NCI-H2171 treated with DMSO at 0.1 percent for 48 hours (cell line): ENCODE data around the gene GRIK4.
A peak's percentile ranks its signal among the peaks of the same experiment; 100 is the strongest.

Experiments used
- DNase-seq: peaks from one replicate; lab custom pipeline; 2025; lab: John Stamatoyannopoulos, UW

GRIK4 gene

DNA sequence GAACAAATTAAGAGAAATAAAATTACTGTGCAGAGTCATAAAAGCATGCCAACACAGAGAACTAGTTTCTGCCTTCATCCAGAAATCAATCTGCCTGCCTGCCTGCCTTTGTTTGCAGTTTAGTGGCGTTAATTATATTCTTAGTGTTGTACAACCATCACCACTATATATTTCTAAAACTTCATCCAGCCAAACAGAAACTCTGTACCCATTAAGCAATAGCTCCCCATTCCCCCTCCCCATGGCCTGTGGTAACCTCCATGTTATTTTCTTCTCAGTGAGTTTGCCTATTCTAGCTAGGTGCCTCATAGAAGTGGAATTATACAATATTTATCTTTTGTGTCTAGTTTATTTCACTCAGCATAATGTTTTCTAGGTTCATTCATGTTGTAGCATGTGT is 329.1 kb downstream of the GRIK4 start:
- DNase-seq, result no peak

DNA sequence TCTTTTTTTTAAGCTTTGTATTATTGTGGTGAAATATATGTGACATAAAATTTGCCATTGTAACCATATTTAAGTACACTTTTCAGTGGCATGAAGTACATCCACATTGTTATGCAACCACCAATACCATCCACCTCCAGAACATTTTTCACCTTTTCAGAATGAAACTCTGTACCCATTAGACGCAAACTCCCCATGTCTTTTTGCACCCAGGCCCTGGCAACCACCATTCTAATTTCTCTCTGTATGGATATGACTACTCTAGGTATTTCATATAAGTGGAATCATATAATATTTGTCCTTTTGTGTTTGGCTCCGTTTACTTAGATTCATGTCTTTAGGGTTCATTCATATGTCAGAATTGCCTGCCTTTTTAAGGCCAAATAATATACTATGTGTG is 329.5 kb downstream of the GRIK4 start:
- no peak for DNase-seq

DNA sequence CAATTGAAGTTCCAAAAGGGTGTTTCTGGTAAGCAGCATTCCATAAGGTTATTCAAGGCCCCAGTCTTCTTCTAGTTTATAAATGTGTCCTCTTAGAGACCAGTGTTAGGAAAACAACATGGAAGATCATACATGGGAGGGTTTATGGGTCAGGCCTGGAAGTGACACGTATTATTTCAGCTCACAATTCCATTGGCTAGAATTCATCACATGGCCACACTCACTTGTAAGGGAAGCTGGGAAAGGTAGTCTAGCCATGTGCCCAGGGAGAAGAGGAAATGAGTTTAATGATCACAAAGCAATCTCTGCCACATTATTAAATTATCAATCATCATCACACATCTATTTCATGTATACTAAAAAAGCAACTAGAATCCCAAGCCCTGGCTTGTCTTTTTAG is 330.6 kb downstream of the GRIK4 start:
- DNase-seq, result peak; percentile 10

DNA sequence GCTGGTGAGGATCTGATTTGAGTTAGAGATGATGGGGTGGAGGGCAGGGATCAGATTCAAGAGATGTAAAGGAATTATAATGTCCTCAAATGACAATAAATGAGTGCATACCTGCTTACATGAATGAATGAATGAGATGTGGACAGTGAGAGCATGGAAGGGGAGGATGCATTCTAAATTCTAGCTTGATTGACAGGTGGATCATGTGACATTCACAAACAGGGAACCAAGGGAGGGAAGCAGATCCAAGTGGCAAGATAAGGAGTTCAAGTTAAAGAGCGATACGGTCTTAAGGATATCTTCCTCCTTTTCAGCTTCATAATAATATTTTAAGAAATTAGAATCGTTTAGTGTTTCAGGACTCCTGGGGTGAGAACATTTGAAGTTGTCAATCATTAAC is 341.9 kb downstream of the GRIK4 start:
- no peak for DNase-seq

DNA sequence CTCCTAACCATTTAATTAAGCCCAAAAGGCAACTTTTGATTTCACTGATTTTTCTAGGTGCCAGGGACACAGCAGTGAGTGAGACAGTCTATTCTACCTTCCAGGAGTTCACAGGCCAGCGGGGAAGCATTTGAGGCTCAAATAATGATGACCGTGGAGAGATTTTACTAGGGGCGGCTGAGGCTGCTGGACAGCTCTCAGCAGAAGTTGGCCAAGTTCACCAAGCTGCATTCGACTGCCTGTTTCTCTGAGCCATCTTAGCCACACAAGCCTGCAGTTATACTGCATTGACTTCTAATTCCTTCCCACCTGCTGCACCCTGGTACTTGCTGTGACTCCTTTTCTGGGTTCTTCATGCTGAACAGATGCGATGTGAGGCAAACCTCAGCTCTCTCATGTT is 343.4 kb downstream of the GRIK4 start:
- DNase-seq, result no peak

DNA sequence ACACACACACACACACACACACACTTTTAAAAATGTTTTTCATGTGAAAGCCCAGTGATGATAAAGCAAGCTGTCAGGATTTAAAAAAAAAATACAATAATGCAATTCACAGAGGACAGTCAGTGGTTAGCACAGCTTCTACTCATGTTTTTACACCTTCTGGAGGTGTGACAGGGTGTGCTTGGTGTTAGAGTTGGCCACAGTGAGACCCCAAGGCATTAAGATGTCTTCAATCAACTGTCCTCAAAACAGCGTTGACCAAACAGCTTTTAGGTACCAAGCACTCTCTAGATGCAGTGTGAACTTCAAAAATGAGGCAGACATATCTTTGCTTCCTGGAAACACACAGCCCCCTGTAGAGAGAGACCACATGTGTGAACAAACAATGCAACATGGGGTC is 346.0 kb downstream of the GRIK4 start:
- no peak for DNase-seq

DNA sequence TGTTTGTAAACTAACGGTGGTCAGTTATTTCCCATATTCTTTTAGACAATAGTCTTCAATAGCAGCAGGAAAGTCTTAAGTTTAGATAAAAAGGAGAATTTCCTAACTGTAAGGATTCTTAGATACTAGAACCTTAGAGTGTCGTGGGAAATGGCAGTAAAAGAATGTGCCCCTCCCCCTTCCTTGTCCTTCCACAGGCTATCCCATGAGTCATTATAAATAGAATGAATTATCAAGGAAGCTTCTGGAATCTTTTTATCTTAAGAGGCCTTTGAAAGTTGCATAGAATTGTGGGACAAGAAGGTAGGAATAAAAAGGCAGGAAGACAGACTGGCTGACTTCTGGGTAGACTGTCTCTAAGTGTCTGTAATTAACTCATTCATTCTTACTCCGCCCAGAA is 347.2 kb downstream of the GRIK4 start:
- no peak for DNase-seq

DNA sequence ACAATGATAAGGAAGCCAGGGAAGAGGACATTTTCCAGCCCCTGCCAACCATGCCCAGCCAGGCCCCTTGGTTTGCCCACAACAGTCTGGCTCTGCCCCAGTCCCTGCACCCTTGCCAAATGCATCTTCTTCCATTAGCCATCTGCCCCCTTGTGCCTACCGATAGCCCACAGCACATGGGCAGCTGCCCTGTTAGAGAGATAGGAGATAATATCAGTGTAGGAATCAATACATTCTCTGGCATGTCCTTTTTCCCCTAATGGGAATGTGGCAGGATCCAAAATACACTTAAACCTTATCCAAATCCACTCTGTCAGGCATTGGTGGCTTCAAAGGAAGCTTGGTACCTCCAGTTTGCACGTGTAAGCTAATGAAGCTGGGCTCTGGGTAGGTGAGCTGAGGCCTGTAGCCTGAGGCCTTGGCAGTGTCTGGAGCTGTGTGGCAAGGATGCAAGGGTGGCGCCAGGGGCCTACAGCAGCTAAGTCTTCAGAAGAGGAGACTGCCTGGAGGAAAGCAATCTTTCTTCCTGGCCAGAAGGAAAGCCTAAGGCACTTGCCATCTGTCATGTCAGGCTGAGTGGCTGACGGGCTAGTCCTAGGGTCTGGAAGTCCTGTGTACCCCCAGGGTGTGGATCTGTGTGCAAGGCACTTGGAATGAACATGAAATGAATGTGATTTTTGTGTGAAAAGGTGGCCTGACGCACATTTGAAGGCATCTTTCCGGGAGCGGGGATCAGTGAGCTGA is 348.2 kb downstream of the GRIK4 start:
- DNase-seq, result no peak

DNA sequence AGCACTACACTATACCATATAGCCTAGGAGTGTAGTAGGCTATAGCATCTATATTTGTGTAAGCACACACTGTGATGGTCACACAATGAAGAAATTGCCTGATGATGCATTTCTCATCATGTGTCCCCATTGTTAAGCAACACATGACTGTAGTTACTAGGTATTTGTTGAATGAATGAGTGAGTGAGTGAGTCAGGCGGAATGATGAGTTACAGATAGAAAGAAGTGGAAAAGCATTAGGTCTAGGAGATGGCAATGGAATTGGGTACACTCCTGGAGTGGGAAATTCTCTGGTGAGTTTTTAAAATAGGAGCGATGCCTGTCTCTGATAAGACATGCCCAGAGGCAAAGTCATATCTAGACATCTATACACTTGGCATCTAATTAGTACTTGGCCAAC is 351.8 kb downstream of the GRIK4 start:
- DNase-seq, result no peak

DNA sequence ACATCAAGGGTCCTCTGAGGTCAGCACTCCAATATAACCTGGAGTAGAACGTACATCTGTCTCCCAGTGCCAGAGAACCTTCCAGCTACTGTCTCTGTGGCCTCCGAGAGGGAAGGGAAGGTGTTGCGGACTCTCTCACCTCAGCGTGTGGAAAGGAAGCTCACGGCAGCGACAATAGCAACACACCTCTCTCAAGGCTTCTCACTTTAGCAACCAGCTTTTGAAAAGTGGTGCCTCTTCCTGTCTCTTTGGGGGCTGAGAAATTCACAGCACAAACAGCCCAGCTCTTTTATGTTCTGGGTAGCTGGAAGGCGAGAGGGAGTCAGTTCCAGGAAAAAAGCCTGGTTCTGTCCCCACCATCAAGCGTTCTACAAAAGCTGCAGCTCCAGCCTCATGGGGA is 355.5 kb downstream of the GRIK4 start:
- DNase-seq, result no peak

DNA sequence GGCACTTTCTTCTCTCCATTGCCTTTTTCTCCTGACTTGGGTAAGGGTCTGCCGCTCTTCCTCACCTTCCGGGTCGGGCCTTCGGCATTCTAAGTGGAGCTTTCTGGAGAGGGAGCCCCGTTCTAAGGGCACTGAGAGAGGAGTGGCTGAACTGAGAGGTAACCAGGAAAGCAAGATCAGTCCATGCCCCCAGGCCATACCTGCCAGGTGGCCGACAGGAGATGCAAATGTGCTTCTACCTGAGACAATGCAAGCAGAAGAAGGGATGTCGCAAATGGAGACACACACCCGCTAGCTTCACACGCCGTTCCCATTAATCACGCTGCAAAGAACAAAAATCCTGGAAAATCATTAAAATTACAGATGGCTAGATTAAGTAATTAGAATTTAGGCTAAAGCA is 356.0 kb downstream of the GRIK4 start:
- no peak for DNase-seq

DNA sequence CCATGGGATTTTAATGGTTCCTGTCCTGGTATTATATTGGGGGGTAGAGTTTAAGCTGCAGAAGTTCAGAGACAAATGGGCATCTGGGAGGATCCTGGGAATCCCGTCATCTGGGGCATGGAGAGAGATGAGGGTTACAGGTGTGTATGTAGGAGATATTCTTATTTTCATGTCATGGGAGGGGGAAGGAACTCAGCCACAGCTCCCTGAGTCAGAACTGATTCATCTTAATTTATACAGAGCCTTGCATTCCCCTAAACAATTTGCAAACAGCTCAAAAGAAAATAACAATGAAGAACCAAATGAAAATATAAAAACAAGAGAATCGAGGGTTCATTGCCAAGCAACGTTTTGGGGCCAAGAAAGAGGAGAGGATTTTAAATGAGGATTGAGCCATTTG is 356.4 kb downstream of the GRIK4 start:
- no peak for DNase-seq

DNA sequence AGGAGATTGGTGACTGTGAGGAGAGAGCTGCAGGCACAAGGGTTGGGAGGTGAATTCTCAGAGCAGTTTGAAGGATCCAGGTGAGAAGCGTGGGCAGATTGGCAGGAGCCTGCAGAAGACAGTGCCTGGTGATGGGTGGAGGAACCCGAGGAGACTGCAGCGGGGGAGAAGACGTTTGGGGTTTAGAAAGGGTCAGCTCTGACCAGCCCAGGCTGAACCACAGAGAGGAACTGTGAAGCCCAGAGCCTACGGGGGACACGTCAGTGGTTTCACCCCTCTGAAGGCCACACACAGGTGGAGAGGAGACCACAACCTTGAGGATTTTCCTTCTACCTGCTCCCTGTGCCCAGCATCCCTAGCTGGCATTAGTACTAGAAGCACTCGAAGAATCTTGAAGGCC is 357.5 kb downstream of the GRIK4 start:
- DNase-seq, result no peak

DNA sequence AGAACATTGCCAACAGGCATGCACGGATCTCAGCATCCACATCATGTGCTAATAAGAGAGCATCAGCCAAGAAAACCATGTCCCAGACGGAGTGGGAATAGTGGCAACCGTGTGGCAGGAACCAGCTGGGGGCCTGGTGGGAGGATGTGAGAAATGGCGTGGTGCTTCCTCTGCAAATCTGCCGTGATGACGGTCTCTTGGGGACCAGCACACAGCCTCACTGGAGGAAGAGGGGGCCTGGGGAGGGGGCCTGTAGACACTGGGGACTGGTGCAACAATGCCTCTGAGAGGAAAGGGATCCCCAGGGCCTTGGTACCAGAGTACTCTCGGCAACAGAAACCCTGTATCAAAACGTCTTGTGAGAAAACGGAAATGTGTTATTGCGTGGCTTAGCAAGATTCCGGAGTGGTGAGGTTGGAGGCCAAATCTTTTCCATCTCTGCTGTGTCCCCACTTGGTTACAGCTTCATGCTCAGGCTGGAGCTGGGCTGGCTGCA is 358.0 kb downstream of the GRIK4 start:
- DNase-seq, result no peak

DNA sequence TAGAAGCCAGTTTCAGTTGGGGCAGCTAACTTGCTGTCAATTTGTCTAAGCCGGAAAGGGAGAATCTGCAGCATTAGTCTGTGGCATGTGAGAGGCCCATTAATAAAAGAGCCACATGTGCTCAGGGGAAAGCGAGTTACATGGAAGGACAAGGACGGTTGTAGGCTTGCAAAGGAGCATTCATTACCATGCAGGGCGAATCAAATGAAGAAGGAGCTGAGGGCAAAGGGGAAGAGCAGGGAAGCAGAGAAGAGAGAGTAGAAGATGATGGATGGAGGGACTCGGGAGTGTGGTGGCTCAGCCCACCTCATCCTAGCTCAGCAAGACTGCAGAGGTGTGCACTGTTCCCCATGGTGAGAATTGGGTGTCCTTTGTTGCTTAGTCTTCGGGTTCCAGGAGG is 359.6 kb downstream of the GRIK4 start:
- DNase-seq, result no peak

DNA sequence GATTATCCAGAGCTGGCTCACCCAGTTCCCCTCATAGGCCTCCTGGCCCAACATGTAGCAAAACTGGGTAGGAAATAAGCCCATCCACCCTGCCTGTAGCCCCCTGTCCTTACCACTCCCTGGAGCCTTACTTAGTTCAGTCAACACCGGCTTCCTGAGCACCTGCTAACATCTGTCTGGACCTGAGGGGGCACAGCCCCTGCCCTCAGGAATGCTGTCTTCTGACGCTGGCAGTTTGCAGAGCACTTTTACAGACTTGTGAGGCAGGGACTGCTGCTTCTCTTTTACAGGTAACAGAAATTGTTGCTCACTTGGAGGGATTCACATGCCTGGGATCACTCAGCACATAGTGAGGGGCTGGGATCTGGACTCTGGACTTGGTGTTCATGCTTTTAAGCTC is 360.4 kb downstream of the GRIK4 start:
- no peak for DNase-seq

DNA sequence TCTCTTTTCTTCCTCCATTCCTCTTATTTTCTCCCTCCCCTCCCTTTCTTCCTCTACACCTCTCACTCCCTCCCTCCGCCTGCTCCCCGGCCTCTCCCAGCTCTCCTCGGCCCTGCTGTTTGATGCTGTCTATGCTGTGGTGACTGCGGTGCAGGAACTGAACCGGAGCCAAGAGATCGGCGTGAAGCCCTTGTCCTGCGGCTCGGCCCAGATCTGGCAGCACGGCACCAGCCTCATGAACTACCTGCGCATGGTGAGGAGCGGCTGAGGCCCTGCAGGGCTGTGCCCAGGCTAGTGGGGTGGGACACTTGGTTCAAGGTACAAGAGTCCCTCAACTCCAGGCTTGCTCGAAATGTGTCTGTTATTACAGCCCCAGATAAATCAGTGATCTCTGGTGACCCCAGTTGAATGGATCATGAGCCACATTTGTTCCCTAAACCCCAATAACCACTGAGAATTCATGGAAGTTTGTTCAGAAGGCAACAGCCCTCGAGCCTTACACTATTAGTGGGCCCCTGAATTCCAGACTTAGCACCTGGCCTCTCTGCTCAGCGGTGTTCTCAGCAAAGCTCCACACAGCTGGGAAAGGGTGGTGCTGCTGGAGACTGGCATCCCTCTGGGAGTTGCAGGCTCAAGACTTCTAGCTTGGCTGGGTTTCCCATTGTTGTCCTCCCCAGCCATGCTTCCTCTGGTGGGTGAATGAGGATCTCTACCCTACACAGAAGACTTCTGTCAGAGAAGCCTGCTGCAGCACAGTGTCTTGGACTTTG is 362.6 kb downstream of the GRIK4 start:
- no peak for DNase-seq

DNA sequence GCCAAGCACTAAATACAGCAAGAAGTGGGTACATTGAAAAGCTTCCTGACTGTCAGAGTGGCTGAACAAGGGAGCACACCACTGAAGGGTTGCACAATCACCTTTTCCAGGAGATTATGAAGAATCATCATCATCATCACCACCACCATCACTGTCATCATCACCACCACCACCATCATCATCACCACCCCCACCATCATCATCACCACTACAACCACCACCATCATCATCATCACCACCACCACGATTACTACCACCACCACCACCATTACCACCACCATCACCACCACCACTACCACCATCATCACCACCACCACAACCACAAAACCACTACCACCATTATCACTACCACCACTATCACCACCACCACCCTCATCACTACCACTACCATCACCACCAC is 364.4 kb downstream of the GRIK4 start:
- DNase-seq, result no peak

DNA sequence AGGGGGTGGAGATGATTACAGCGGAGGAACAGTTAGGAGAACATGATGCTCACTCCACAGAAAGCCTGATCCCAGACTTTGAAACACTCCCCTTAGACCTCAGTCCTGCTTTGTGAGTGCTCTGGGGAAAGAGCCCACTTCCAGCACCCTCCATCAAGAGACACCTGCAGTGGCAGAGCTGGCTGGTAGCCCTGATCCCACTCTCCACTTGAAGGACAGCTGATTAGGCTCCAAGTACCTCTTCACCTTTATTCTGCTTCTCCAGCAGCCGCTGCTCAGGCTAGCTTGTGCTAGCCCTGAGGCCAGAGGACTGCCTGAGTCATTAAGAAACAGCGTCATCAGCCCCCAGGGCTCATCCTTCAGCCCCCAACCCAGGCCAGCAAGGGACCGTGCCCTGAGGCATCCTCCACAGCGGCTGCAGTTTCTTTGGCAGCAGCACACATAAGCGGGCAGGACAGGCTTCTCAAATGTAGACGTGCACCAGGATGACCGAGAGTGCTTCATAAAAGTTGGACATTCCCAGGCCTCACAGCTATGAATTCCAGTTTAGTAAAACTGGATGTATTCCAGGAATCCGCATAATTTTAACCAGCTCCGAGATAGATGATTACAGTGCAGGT is 366.3 kb downstream of the GRIK4 start:
- no peak for DNase-seq

DNA sequence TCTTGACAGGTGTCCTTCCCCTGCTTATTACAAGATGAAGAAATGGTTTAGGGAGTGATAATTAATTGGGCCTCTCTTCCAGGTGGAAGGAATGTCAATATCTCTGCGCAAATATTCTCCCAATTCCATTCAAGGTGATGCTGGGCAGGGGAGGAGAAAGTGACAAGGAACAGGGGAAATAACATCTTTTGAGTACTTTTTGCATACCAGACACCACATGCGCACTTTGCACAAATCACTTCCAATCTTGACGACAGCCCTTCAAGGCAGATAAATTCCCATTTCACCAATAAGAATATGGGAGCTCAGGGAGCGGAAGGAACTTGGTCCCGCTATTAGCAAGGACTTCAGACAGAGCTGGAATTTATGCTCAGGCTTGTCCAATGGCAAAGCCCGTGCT is 367.2 kb downstream of the GRIK4 start:
- no peak for DNase-seq

DNA sequence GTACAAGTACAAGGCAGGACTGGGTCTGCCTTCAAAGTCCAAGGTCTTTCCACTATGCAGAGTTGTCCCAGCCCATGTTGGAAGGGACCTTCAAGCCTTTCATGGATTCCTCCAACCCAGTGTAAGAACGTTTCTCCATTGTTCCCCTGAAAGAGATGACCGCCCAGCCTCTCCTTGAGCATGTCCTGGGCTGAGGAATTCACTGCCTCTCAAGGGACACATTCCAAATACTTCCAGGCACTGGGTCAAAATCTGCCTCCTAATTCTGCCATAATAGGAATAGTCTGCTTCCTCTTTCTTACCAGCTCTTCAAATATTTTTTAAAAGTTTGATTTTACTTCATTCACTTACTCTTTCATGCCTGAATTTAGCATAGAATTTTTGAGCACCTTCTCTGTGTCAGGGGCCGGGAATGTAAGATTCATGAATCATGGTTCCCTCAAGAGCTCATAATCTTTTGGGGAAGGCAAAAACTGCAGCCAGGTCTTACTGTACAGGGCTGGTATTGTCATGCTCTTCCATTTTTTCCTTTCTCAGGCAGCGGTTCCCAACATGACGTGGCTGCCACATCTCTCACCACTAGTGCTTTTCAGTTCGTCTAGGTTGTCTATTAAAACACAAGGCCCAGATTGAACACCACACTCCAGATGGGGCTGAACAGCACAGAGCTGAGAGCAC is 369.1 kb downstream of the GRIK4 start:
- no peak for DNase-seq

DNA sequence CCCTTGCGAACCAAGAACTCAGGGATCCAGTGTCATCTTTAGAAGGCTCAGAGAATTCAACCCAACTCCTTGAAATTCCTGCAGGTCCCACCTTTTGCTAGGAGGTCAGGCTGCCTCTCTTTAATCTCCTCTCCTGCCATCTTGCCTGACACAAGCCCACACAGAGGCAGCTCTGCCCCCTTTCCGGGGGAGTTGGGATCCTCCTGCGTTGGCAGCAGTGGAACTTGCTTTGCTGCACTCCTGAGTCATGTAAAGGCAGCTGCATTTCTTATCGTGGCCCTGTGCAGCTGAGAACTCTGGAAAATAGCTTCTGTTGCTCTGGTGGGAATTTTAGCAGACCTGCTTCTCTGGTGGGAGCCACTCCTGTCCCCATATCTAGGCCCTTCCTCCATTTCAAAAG is 370.0 kb downstream of the GRIK4 start:
- DNase-seq, result no peak

DNA sequence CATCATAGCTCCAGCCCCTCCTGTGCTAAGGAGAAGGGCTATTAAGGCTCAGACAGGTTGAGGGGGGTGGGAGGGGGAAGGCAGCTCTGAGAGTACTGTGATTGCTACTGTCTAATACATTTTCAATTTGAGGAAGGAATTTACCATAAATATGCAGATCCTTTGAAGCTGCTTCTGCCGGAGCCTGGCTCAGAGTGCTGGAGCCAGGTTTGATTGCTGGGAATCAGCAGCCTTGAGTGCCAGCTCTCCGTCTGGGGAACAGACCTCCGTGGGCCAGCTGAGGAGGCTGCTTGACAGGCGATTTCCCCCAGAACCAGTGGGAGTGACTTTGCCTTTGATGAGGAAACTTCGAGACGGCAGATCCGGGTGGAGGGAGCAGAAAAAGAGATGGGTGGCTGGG is 370.6 kb downstream of the GRIK4 start:
- no peak for DNase-seq
